K562 (cell line): ENCODE results near the gene PARD3B. TPM values are rescaled to one million over a fixed set of nuclear protein-coding genes. Genes with fewer than 3 reads are reported as not detected.

Experiments
- ATAC-seq: fragments of 200-7000 bp; cut with Tn5 transposase; 3 replicates; pipeline ENCODE4 v1.9.1; 2020; ENCODE audit warnings: moderate library complexity
- BruUV-seq: library from RNA; stranded (reverse); fragments of 400-500 nt; replicated peaks from 2 replicates; lab custom pipeline; 2021; lab: Mats Ljungman, UMichigan
- CTCF ChIA-PET: fragments of 300-600 bp; formaldehyde crosslinking; extraction: SDS; loops from one replicate; lab custom pipeline; 2021; ENCODE audit warnings: low intra/inter-chr PET ratio; lab: Yijun Ruan, JAX
- POLR2A ChIA-PET: fragments of 300-600, 350-650 bp; sonication (Branson Sonifier 250); formaldehyde crosslinking; extraction: SDS; loops from one replicate; lab custom pipeline; 2021; ENCODE audit warnings: antibody characterized with exemption, inconsistent platforms; lab: Yijun Ruan, JAX
- DNase-seq, 4 experiments: peaks; one replicate each; pipeline versions ENCODE4 v3.0.0 to v3.0.0-alpha.2; 2011 to 2018; ENCODE audit warnings: low spot score in 3 of 4, mixed read lengths in 3 of 4; ENCODE audit errors: extremely low read depth in 1 of 4
- FAIRE-seq: peaks from 2 replicates; lab custom pipeline; 2011; peaks lifted over from hg19 to GRCh38; lab: Jason Lieb, UNC
- H2AFZ ChIP-seq: 2 replicates; pipeline ENCODE4 v1.6.0; 2011; ENCODE audit warnings: low read depth, low read length, control low read depth, inconsistent platforms
- H3K27ac ChIP-seq: fragments of 200-600 bp; 3 replicates; pipeline ENCODE4 v1.8.0; 2011; ENCODE audit warnings: low read depth, mild to moderate bottlenecking, control low read depth, inconsistent platforms, low read length, moderate library complexity, mixed read lengths; ENCODE audit errors: extremely low read depth
- H3K27me3 ChIP-seq, 2 experiments: fragments of 300-600 bp in 1 of 2; 2 replicates in 1 of 2; 3 replicates in 1 of 2; pipeline versions ENCODE4 v1.6.0 to v1.8.0; 2011; ENCODE audit warnings: inconsistent platforms in 2 of 2, low read length in 2 of 2, mild to moderate bottlenecking in 1 of 2, mixed read lengths in 1 of 2, moderate library complexity in 1 of 2; ENCODE audit not compliant: control insufficient read depth in 2 of 2, insufficient read depth in 2 of 2
- H3K36me3 ChIP-seq: fragments of 300-600 bp; 3 replicates; pipeline ENCODE4 v1.8.0; 2011; ENCODE audit warnings: mild to moderate bottlenecking, low read length, inconsistent platforms; ENCODE audit not compliant: control insufficient read depth, insufficient read depth
- H3K4me1 ChIP-seq, 2 experiments: fragments of 200-600 bp in 1 of 2; replicated peaks in 1 of 2; 2 replicates in 1 of 2; 3 replicates in 1 of 2; pipeline versions ENCODE4 v1.5.1 to v1.8.0; 2011; ENCODE audit warnings: inconsistent platforms in 2 of 2, low read length in 2 of 2, mild to moderate bottlenecking in 1 of 2, mixed read lengths in 1 of 2, moderate library complexity in 1 of 2; ENCODE audit not compliant: control insufficient read depth in 2 of 2, insufficient read depth in 2 of 2
- H3K4me2 ChIP-seq: 2 replicates; pipeline ENCODE4 v1.6.1; 2011; ENCODE audit warnings: low read length, control low read depth, inconsistent platforms, mixed read lengths; ENCODE audit not compliant: insufficient read depth
- H3K4me3 ChIP-seq: fragments of 200-600 bp; sonication (generic), shearing (Covaris generic); 2 replicates; pipeline ENCODE4 v1.5.1; 2016; ENCODE audit warnings: control low read depth, inconsistent platforms
- H3K79me2 ChIP-seq: fragments of 200-600 bp; 3 replicates; pipeline ENCODE4 v1.8.0; 2011; ENCODE audit warnings: low read length, inconsistent platforms; ENCODE audit not compliant: control insufficient read depth, insufficient read depth
- H3K9ac ChIP-seq, 2 experiments: 2 replicates each; pipeline versions ENCODE4 v1.6.0 to v1.6.1; 2011; ENCODE audit warnings: low read depth in 2 of 2, low read length in 2 of 2, control low read depth in 1 of 2, inconsistent platforms in 1 of 2, mild to moderate bottlenecking in 1 of 2, mixed read lengths in 1 of 2; ENCODE audit not compliant: insufficient read depth in 1 of 2
- H3K9me1 ChIP-seq: one replicate; pipeline ENCODE4 v1.6.0; 2011; ENCODE audit warnings: inconsistent platforms, mild to moderate bottlenecking, low read length, moderate library complexity; ENCODE audit not compliant: control insufficient read depth, insufficient read depth
- H3K9me3 ChIP-seq: replicated peaks from 2 replicates; pipeline ENCODE4 v1.5.1; 2011; ENCODE audit warnings: low read depth, low read length, inconsistent platforms; ENCODE audit not compliant: control insufficient read depth, insufficient read depth
- H4K20me1 ChIP-seq: replicated peaks from 2 replicates; pipeline ENCODE4 v1.6.1; 2011; ENCODE audit warnings: low read length, inconsistent platforms, mixed read lengths; ENCODE audit not compliant: control insufficient read depth, insufficient read depth
- EP400 ChIP-seq: fragments of 450-650 bp; IDR thresholded peaks from 2 replicates; pipeline ENCODE4 v1.6.1; 2017; ENCODE audit warnings: antibody characterized with exemption, mild to moderate bottlenecking, moderate library complexity
- GATA2 ChIP-seq: sonication (generic); formaldehyde crosslinking; IDR thresholded peaks from 2 replicates; pipeline ENCODE4 v1.4.0; 2020; ENCODE audit warnings: mild to moderate bottlenecking, missing genetic modification reagents
- HCFC1 ChIP-seq: IDR thresholded peaks from 2 replicates; pipeline ENCODE4 v1.6.1; 2012; ENCODE audit warnings: low read depth, low read length, improper control_type of control experiment
- IFI16 ChIP-seq: fragments of 250-450 bp; sonication (Bioruptor Pico); IDR thresholded peaks from 2 replicates; pipeline ENCODE4 v2.1.2; 2022; ENCODE audit warnings: mild to moderate bottlenecking, inconsistent platforms
- SIN3A ChIP-seq, 2 experiments: fragments of 150-350 bp in 1 of 2; IDR thresholded peaks; 2 replicates each; pipeline ENCODE4 v1.6.1; 2011 to 2016; ENCODE audit warnings: borderline replicate concordance in 2 of 2, low read depth in 2 of 2, low read length in 2 of 2, mild to moderate bottlenecking in 2 of 2, moderate library complexity in 2 of 2; ENCODE audit not compliant: control insufficient read depth in 1 of 2
- SMARCC2 ChIP-seq: fragments of 450-650 bp; IDR thresholded peaks from 2 replicates; pipeline ENCODE4 v1.6.1; 2017; ENCODE audit warnings: antibody characterized with exemption, moderate library complexity, mild to moderate bottlenecking, low read depth
- TEAD4 ChIP-seq, 2 experiments: sonication (generic) in 1 of 2; formaldehyde crosslinking in 1 of 2; IDR thresholded peaks; 2 replicates each; pipeline versions ENCODE4 v1.6.1 to v1.8.0; 2012 to 2022; ENCODE audit warnings: borderline replicate concordance in 1 of 2, inconsistent platforms in 1 of 2, low read length in 1 of 2, mild to moderate bottlenecking in 1 of 2, missing genetic modification reagents in 1 of 2
- ZNF780A ChIP-seq: fragments of 250-450 bp; sonication (Bioruptor Pico); IDR thresholded peaks from 2 replicates; pipeline ENCODE4 v1.5.0; 2021; ENCODE audit warnings: mild to moderate bottlenecking
- WGBS: fragments of 100-300 bp; shearing (Covaris generic); methylation state at CpG from one replicate; pipeline ENCODE4 v1.1.6; 2016; ENCODE audit warnings: low coverage, mixed read lengths; ENCODE audit not compliant: insufficient coverage; ENCODE audit errors: missing lambda C conversion rate; 5-methylcytosine and 5-hydroxymethylcytosine counted together
- in situ Hi-C: fragments of 300-500 bp; cut with MboI; formaldehyde crosslinking; loops from 4 replicates; pipeline ENCODE4 v1.15.0; 2018; ENCODE audit warnings: inconsistent platforms, mixed read lengths
- intact Hi-C: fragments of 100-400 bp; cut with micrococcal nuclease; formaldehyde crosslinking; loops from 2 replicates; pipeline ENCODE4 v1.14.2; 2022
- polyA plus RNA-seq, 8 experiments: library from polyadenylated mRNA; depleted of rRNA in 4 of 8; stranded (reverse) in 5 of 8; unstranded in 3 of 8; fragments of >200 nt; fragmentation: Nextera tagmentation in 2 of 8; fragmentation: Illumina TruSeq in 1 of 8; extraction: Ambion mirVana in 2 of 8; extraction: Trizol in 1 of 8; gene quantifications; 2 replicates each; pipeline versions ENCODE4 v1.2.1 to v1.2.3, GENCODE V29; 2011 to 2014; ENCODE audit warnings: inconsistent platforms in 1 of 8, missing spikeins in 1 of 8
- total RNA-seq, 7 experiments: library from RNA; depleted of rRNA in 6 of 7; stranded (reverse); fragments of >200 nt in 6 of 7; fragmentation: Illumina TruSeq in 2 of 7; extraction: Trizol in 2 of 7; gene quantifications; 2 replicates each; pipeline versions ENCODE4 v1.2.1 to v1.2.3, GENCODE V29; 2011 to 2021; ENCODE audit warnings: low replicate concordance in 1 of 7
- TF ChIP-seq, protein P1 (sequence below), 2 experiments: fragments of 200-800 bp in 1 of 2; sonication (Bioruptor generic) in 1 of 2; sonication (generic) in 1 of 2; formaldehyde crosslinking in 1 of 2; IDR thresholded peaks in 1 of 2; conservative IDR thresholded peaks in 1 of 2; 2 replicates each; pipeline versions ENCODE4 v1.5.0 to v1.6.1; 2016 to 2020; ENCODE audit warnings: missing compliant biosample characterization in 1 of 2, missing genetic modification characterization in 1 of 2, missing genetic modification reagents in 1 of 2
- TF ChIP-seq, protein P2 (sequence below), 3 experiments: fragments of 200-800 bp in 1 of 3; fragments of 250-450 bp in 1 of 3; fragments of 450-650 bp in 1 of 3; sonication (Bioruptor Pico) in 1 of 3; sonication (Bioruptor generic) in 1 of 3; formaldehyde crosslinking in 1 of 3; IDR thresholded peaks; 2 replicates each; pipeline versions ENCODE4 v1.6.1 to v1.8.0; 2016 to 2022; ENCODE audit warnings: mild to moderate bottlenecking in 2 of 3, missing genetic modification characterization in 2 of 3, missing compliant biosample characterization in 1 of 3, moderate library complexity in 1 of 3
- TF ChIP-seq, protein P3 (sequence below): fragments of 450-650 bp; formaldehyde crosslinking; IDR thresholded peaks from 2 replicates; pipeline ENCODE4 v1.4.0; 2020; ENCODE audit warnings: mild to moderate bottlenecking, moderate library complexity

Gene PARD3B
- total and polyA plus RNA-seq, 9 of the 15 experiments (the other 6 are each of a cell fraction or from before 2014, with no cell fraction given): 0.15 to 3.0 (median 1.1) TPM

DNA sequence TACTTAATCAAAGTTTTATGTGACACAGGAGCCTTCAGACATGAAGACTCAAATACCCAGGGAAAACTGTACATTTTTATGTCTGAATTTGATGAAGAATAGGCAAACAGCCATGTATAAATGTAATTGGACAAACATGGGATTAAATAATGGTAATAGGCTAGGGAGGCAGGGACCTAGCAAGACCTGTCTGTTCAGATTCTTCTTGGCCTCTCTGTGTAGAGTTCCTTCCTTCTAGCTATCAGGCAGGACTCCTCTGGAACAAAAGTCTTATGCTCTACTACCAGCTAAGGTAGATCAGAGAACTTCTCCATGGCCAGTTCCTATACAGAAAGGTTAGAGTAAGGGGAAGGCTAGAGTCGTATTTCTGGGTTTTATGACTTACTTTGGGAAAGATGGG, 9.5 kb upstream of the PARD3B start:
- DNase-seq (no peak), FAIRE-seq (no peak)
- H3K9me3 ChIP-seq: no peaks in the 10 kb centered on the region

More for the DNA sequence above, 9.5 kb upstream of the PARD3B start:
- Histone ChIP-seq H2AFZ (0 out of 2 replicates have a peak overlapping the region, but pooled peaks have one; percentile 9), H3K4me2 (no peak overlapping the region), H4K20me1 (no peaks in the 10 kb centered on the region), H3K4me3 (no peak overlapping the region), H3K4me1 (peaks cover 0 to 9% of the 10 kb centered on the region in 2 experiments; a peak in 2 of 5 replicates), H3K9ac (no peak overlapping the region), H3K36me3 (no peaks in the 10 kb centered on the region), H3K9me1 (no peaks in the 10 kb centered on the region), H3K27ac (no peak overlapping the region), H3K79me2 (no peaks in the 10 kb centered on the region), H3K27me3 (no peaks in the 10 kb centered on the region)
- intact Hi-C loops: no loop called here
- BruUV-seq: no TSS peak
- 13% methylated on average over 1 of the region's 1 CpG for WGBS
- ATAC-seq: no peak
- in situ Hi-C loops: no loop called here
- POLR2A ChIA-PET: no interaction called here
- TF ChIP-seq, protein P1, sequence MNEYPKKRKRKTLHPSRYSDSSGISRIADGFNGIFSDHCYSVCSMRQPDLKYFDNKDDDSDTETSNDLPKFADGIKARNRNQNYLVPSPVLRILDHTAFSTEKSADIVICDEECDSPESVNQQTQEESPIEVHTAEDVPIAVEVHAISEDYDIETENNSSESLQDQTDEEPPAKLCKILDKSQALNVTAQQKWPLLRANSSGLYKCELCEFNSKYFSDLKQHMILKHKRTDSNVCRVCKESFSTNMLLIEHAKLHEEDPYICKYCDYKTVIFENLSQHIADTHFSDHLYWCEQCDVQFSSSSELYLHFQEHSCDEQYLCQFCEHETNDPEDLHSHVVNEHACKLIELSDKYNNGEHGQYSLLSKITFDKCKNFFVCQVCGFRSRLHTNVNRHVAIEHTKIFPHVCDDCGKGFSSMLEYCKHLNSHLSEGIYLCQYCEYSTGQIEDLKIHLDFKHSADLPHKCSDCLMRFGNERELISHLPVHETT (CRISPR knock-in tag; conservative IDR thresholded peaks at IDR 0.05 in 1 of 2, IDR thresholded peaks at IDR 0.05 in 1 of 2): no peak
- no peak for TF ChIP-seq SIN3A (IDR thresholded peaks at IDR 0.05; ENCODE audit: borderline replicate concordance in 2 of 2, control insufficient read depth in 1 of 2, low read depth in 2 of 2, low read length in 2 of 2)
- TF ChIP-seq ZNF780A (CRISPR knock-in tag): no peak
- no peak for TF ChIP-seq GATA2 (CRISPR knock-in tag)
- no peak for TF ChIP-seq IFI16 (CRISPR knock-in tag)
- TF ChIP-seq, protein P2, sequence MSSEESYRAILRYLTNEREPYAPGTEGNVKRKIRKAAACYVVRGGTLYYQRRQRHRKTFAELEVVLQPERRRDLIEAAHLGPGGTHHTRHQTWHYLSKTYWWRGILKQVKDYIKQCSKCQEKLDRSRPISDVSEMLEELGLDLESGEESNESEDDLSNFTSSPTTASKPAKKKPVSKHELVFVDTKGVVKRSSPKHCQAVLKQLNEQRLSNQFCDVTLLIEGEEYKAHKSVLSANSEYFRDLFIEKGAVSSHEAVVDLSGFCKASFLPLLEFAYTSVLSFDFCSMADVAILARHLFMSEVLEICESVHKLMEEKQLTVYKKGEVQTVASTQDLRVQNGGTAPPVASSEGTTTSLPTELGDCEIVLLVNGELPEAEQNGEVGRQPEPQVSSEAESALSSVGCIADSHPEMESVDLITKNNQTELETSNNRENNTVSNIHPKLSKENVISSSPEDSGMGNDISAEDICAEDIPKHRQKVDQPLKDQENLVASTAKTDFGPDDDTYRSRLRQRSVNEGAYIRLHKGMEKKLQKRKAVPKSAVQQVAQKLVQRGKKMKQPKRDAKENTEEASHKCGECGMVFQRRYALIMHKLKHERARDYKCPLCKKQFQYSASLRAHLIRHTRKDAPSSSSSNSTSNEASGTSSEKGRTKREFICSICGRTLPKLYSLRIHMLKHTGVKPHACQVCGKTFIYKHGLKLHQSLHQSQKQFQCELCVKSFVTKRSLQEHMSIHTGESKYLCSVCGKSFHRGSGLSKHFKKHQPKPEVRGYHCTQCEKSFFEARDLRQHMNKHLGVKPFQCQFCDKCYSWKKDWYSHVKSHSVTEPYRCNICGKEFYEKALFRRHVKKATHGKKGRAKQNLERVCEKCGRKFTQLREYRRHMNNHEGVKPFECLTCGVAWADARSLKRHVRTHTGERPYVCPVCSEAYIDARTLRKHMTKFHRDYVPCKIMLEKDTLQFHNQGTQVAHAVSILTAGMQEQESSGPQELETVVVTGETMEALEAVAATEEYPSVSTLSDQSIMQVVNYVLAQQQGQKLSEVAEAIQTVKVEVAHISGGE (CRISPR knock-in tag; IDR thresholded peaks at IDR 0.05): no peak
- TF ChIP-seq TEAD4 (IDR thresholded peaks at IDR 0.05; ENCODE audit: low read length): no peak
- no peak for TF ChIP-seq TEAD4 (CRISPR knock-in tag; IDR thresholded peaks at IDR 0.05; ENCODE audit: borderline replicate concordance)
- no peak for TF ChIP-seq HCFC1
- TF ChIP-seq EP400: no peak
- TF ChIP-seq, protein P3, sequence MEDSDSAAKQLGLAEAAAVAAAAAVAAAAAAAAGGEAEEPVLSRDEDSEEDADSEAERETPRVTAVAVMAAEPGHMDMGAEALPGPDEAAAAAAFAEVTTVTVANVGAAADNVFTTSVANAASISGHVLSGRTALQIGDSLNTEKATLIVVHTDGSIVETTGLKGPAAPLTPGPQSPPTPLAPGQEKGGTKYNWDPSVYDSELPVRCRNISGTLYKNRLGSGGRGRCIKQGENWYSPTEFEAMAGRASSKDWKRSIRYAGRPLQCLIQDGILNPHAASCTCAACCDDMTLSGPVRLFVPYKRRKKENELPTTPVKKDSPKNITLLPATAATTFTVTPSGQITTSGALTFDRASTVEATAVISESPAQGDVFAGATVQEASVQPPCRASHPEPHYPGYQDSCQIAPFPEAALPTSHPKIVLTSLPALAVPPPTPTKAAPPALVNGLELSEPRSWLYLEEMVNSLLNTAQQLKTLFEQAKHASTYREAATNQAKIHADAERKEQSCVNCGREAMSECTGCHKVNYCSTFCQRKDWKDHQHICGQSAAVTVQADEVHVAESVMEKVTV (CRISPR knock-in tag): no peak
- no peak for TF ChIP-seq SMARCC2
- CTCF ChIA-PET: no interaction called here
